ENCODE measurements around the gene CORIN.

CORIN gene

GRCh38 chr4:47736146-47736545 is 101.7 kb downstream of the CORIN start:
- no peak for DNase-seq (ENCODE audit: low read depth, low spot score)
- ChIA-PET POLR2A (no interaction called here), CTCF (no interaction called here)
- no peak for TF ChIP-seq CTCF (IDR thresholded peaks at IDR 0.05; ENCODE audit: insufficient read depth, low read length, missing control alignments)
- no peak overlapping the region for H3K4me3 ChIP-seq (ENCODE audit: low read depth, low read length)

GRCh38 chr4:47733302-47734175 is 104.3 kb downstream of the CORIN start:
- DNase-seq (ENCODE audit: low read depth, low spot score) = no peak
- no peak for TF ChIP-seq CTCF (IDR thresholded peaks at IDR 0.05; ENCODE audit: insufficient read depth, low read length, missing control alignments)
- CTCF ChIA-PET = interaction anchor here (1.0 kb wide), 1 partner anchor 28 kb away, joined by 3 read pairs; no protein-coding TSS in a partner anchor
- no peak overlapping the region for H3K4me3 ChIP-seq (ENCODE audit: low read depth, low read length)
- POLR2A ChIA-PET = no interaction called here

- ChIA-PET POLR2A (no interaction called here), CTCF (no interaction called here)
- DNase-seq (ENCODE audit: low read depth, low spot score) = no peak
- H3K4me3 ChIP-seq (ENCODE audit: low read depth, low read length) = no peak overlapping the region
- no peak for TF ChIP-seq CTCF (IDR thresholded peaks at IDR 0.05; ENCODE audit: insufficient read depth, low read length, missing control alignments)
Measured at GRCh38 chr4:47731182-47731581, 106.7 kb downstream of the CORIN start.

GRCh38 chr4:47729131-47729680 is 108.7 kb downstream of the CORIN start:
- TF ChIP-seq CTCF (IDR thresholded peaks at IDR 0.05; ENCODE audit: insufficient read depth, low read length, missing control alignments) = no peak
- DNase-seq (ENCODE audit: low read depth, low spot score) = no peak
- CTCF ChIA-PET = interaction anchor here (0.8 to 1.6 kb wide), 4 partner anchors 10 to 107 kb away, joined by 3 to 4 read pairs (median 3); no protein-coding TSS in a partner anchor
- no peak overlapping the region for H3K4me3 ChIP-seq (ENCODE audit: low read depth, low read length)
- POLR2A ChIA-PET = no interaction called here

GRCh38 chr4:47721892-47722575 is 115.8 kb downstream of the CORIN start:
- ChIA-PET CTCF (interaction anchor here (1.4 kb wide), 1 partner anchor 114 kb away, joined by 4 read pairs; no protein-coding TSS in a partner anchor), POLR2A (no interaction called here)
- TF ChIP-seq CTCF (IDR thresholded peaks at IDR 0.05; ENCODE audit: insufficient read depth, low read length, missing control alignments) = no peak
- DNase-seq (ENCODE audit: low read depth, low spot score) = no peak
- no peak overlapping the region for H3K4me3 ChIP-seq (ENCODE audit: low read depth, low read length)

- ChIA-PET POLR2A (no interaction called here), CTCF (interaction anchor here (1.4 kb wide), 1 partner anchor 115 kb away, joined by 4 read pairs; no protein-coding TSS in a partner anchor)
- no peak for DNase-seq (ENCODE audit: low read depth, low spot score)
- H3K4me3 ChIP-seq (ENCODE audit: low read depth, low read length) = no peak overlapping the region
- TF ChIP-seq CTCF (IDR thresholded peaks at IDR 0.05; ENCODE audit: insufficient read depth, low read length, missing control alignments) = no peak
Measured at GRCh38 chr4:47721485-47721884, 116.4 kb downstream of the CORIN start.

Measured in AG04449 (cell line).